ENCODE results near the gene ABO. TPM values are rescaled to one million over a fixed set of nuclear protein-coding genes. Genes with fewer than 3 reads are reported as not detected.
"Not testable (repeated sequence)": the region's sequence is repeated elsewhere in the genome, so short reads cannot be mapped to it uniquely, and the experiment has no call there.

The ABO gene
- total RNA-seq: under 1 TPM; 0.20 to 0.53 TPM

- Mint-ChIP-seq H3K27ac (no peak within 1 kb of the TSS), H3K27me3 (peaks cover 46% of the 10 kb centered on the region), H3K4me1 (peaks cover 5% of the 10 kb centered on the region), H3K9me3 (no peaks in the 10 kb centered on the region), H3K36me3 (ENCODE audit: low read depth) (no peaks in the 10 kb centered on the region), H3K4me3 (no peak within 1 kb of the TSS)
- DNase-seq: no peak
- ChIA-PET CTCF (no interaction called here), POLR2A (no interaction called here)
These were observed at the start of gene ABO for GRCh38 chr9:133275105-133276000. Gene ABO (minus strand): TSS chr9:133275201.

GRCh38 chr9:133323991-133324703, 49.1 kb upstream of the ABO start:
- no peak for DNase-seq
- Mint-ChIP-seq H3K4me3 (no peak overlapping the region), H3K36me3 (ENCODE audit: low read depth) (no peaks in the 10 kb centered on the region), H3K9me3 (no peaks in the 10 kb centered on the region), H3K4me1 (no peaks in the 10 kb centered on the region), H3K27ac (no peak overlapping the region), H3K27me3 (no peaks in the 10 kb centered on the region)
- POLR2A ChIA-PET: no interaction called here
- CTCF ChIA-PET: no interaction called here

GRCh38 chr9:133323211-133323610, 48.2 kb upstream of the ABO start:
- H3K9me3 Mint-ChIP-seq: no peaks in the 10 kb centered on the region
- DNase-seq: no peak
- no peaks in the 10 kb centered on the region for H3K4me1 Mint-ChIP-seq
- no peaks in the 10 kb centered on the region for H3K27me3 Mint-ChIP-seq
- no peak overlapping the region for H3K4me3 Mint-ChIP-seq
- POLR2A ChIA-PET: no interaction called here
- no peaks in the 10 kb centered on the region for H3K36me3 Mint-ChIP-seq (ENCODE audit: low read depth)
- CTCF ChIA-PET: no interaction called here
- H3K27ac Mint-ChIP-seq: no peak overlapping the region

- Mint-ChIP-seq H3K9me3 (no peaks in the 10 kb centered on the region), H3K27me3 (no peaks in the 10 kb centered on the region), H3K27ac (no peak overlapping the region), H3K36me3 (ENCODE audit: low read depth) (no peaks in the 10 kb centered on the region), H3K4me3 (no peak overlapping the region), H3K4me1 (no peaks in the 10 kb centered on the region)
- DNase-seq: no peak
- ChIA-PET CTCF (no interaction called here), POLR2A (no interaction called here)
These were observed 47.7 kb upstream of the ABO start for GRCh38 chr9:133322701-133323100.

DNA sequence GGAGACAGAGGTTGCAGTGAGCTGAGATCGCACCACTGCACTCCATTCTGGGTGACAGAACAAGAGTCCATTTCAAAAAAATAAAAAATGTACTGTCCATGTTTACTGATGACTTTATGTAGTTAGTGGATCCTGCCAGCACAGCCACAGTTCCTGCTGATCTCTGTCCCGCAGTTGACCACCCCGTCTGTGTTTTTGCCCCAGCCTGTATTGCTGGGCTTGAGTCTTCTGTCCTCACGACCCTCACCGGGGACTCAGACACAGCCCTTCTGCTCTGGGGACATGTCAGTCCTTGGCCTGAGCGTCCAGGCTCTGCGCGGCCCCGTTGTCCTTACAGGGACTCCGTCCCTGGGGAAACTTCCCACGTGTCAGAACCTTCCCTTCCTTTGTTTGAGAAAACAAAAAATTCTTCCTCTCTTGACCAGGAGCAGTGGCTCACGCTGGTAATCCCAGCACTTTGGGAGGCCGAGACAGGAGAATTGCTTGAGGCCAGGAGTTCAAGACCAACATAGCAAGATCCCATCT, 46.5 kb upstream of the ABO start:
- Mint-ChIP-seq H3K27me3 (no peaks in the 10 kb centered on the region), H3K9me3 (no peaks in the 10 kb centered on the region), H3K27ac (no peak overlapping the region), H3K36me3 (ENCODE audit: low read depth) (no peaks in the 10 kb centered on the region), H3K4me1 (no peaks in the 10 kb centered on the region), H3K4me3 (no peak overlapping the region)
- ChIA-PET CTCF (no interaction called here), POLR2A (no interaction called here)
- DNase-seq: no peak

- H3K4me3 Mint-ChIP-seq: no peak overlapping the region
- no peaks in the 10 kb centered on the region for H3K4me1 Mint-ChIP-seq
- CTCF ChIA-PET: no interaction called here
- no peaks in the 10 kb centered on the region for H3K9me3 Mint-ChIP-seq
- H3K27ac Mint-ChIP-seq: no peak overlapping the region
- no peak for DNase-seq
- POLR2A ChIA-PET: no interaction called here
- H3K27me3 Mint-ChIP-seq: peaks cover 4% of the 10 kb centered on the region
- H3K36me3 Mint-ChIP-seq (ENCODE audit: low read depth): no peaks in the 10 kb centered on the region
These were observed 45.5 kb upstream of the ABO start for GRCh38 chr9:133320421-133320881.

GRCh38 chr9:133317551-133317950, 42.5 kb upstream of the ABO start:
- DNase-seq; H3K4me3 Mint-ChIP-seq; H3K4me1 Mint-ChIP-seq; H3K36me3 Mint-ChIP-seq (ENCODE audit: low read depth); CTCF ChIA-PET; H3K27me3 Mint-ChIP-seq; POLR2A ChIA-PET; H3K9me3 Mint-ChIP-seq; H3K27ac Mint-ChIP-seq: not testable (repeated sequence)

DNA sequence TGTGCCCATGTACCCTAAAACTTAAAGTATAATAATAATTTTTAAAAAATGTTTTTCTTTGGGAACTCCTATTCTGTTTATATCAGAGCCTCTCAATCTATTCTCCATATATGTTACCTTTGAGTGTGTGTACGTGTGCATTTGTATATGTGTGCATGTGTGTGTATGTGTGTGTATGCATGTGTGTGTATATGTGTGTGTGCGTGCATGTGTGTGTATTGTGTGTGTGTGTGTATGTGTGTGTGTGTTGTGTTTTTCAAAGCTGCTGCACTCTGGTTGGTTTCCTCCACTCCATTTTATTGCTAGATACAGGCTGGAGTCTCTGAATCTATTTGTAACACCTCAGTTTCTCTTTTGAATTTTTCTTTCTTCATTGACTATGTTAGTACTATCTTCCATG, 41.0 kb upstream of the ABO start:
- Mint-ChIP-seq H3K27me3 (peaks cover 4% of the 10 kb centered on the region), H3K9me3 (no peaks in the 10 kb centered on the region), H3K4me1 (no peaks in the 10 kb centered on the region), H3K27ac (no peak overlapping the region), H3K4me3 (no peak overlapping the region), H3K36me3 (ENCODE audit: low read depth) (no peaks in the 10 kb centered on the region)
- ChIA-PET POLR2A (no interaction called here), CTCF (no interaction called here)
- DNase-seq: no peak

DNA sequence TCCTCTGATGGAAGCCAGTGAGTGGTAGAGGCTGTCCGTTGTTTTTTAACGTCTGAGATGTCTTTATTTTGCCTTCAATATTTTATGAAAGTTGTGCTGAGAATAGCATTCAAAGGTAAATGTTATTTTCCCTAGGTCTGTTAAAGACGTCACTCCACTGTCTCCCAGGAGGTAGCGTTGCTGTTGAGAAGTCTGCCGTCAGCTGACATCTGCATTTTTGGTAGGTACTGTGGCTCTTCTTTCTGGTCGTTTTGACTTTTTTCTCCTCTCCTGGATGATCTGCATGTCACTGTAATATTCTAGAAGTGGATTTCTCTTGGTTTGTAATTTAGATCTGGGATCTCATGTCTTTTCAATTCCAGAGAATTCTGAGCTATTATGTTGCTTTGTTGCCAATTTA, 34.6 kb upstream of the ABO start:
- ChIA-PET POLR2A (no interaction called here), CTCF (no interaction called here)
- Mint-ChIP-seq H3K4me1 (no peaks in the 10 kb centered on the region), H3K27ac (no peak overlapping the region), H3K27me3 (peaks cover 9% of the 10 kb centered on the region), H3K4me3 (no peak overlapping the region), H3K36me3 (ENCODE audit: low read depth) (no peaks in the 10 kb centered on the region), H3K9me3 (no peaks in the 10 kb centered on the region)
- DNase-seq: no peak

GRCh38 chr9:133307301-133307700, 32.3 kb upstream of the ABO start:
- no peaks in the 10 kb centered on the region for H3K9me3 Mint-ChIP-seq
- H3K27me3 Mint-ChIP-seq: peaks cover 9% of the 10 kb centered on the region
- ChIA-PET POLR2A (no interaction called here), CTCF (no interaction called here)
- H3K4me1 Mint-ChIP-seq: no peaks in the 10 kb centered on the region
- DNase-seq: no peak
- no peak overlapping the region for H3K27ac Mint-ChIP-seq
- H3K36me3 Mint-ChIP-seq (ENCODE audit: low read depth): no peaks in the 10 kb centered on the region
- H3K4me3 Mint-ChIP-seq: no peak overlapping the region

DNA sequence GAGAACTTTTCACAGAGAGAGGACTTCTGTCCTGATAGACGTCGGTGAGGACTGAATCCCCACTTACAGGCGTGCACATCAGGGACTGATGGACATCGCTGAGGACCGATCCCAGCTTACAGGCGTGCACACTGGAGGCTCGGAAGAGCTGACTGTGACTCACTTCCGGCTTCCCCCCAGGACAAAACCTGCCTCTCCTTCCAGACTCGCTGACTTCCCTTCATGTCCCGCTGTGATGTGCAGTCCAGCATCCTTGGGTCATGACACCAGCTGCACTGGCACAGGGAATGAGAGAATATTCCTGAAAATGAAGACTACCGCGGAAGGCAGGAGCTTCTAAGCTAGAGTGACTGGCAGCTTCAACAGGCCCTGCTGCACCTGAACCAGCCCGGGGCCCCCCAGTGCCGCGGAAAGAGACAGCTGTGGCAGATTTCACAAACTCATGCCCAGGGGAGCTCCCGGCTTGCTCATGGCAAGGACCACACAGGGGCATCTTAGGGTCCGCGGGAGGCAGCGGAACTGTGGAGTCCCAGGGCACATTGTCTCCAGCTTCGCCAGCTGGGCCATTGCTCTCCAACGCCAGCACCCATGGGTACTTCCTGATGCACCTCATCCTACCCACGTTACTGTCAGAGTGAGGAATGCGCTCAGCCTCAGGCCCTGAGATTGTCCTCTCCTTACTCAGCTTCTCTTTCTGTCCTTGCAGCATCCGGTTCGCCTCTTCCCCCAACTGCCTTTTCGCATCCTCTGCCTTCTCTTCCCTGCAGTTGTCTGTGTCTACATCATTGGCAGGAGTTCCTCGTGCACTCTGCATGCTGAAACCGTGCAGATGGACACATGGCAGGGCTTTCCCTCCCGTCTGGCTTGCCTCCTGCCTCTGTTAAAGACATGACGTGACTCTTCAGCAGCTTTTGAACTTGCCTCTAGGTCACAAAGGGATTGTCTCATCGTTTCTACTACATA, 31.5 kb upstream of the ABO start:
- H3K36me3 Mint-ChIP-seq (ENCODE audit: low read depth): no peaks in the 10 kb centered on the region
- no peak overlapping the region for H3K4me3 Mint-ChIP-seq
- H3K4me1 Mint-ChIP-seq: no peaks in the 10 kb centered on the region
- no peaks in the 10 kb centered on the region for H3K9me3 Mint-ChIP-seq
- ChIA-PET CTCF (no interaction called here), POLR2A (no interaction called here)
- H3K27me3 Mint-ChIP-seq: peaks cover 12% of the 10 kb centered on the region
- DNase-seq: no peak
- H3K27ac Mint-ChIP-seq: no peak overlapping the region

DNA sequence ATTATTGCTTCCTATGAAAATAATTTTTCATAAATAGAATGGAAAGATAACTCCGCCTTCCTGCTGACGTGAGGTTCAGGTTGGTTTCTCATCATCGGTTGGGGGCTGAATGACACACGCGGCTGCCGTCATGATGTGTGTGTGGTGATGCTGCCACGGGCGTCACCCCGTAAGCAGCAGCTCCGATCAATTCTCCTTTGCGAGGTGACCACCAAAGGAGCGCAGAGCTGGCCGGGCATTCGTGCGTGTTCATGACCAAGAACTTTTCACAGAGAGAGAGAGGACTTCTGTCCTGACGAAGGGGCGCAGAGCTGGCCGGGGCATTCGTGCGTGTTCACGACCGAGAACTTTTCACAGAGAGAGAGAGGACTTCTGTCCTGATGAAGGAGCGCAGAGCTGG, 30.7 kb upstream of the ABO start:
- Mint-ChIP-seq H3K4me3 (no peak overlapping the region), H3K4me1 (no peaks in the 10 kb centered on the region), H3K9me3 (no peaks in the 10 kb centered on the region), H3K36me3 (ENCODE audit: low read depth) (no peaks in the 10 kb centered on the region), H3K27me3 (peaks cover 12% of the 10 kb centered on the region), H3K27ac (no peak overlapping the region)
- no peak for DNase-seq
- ChIA-PET CTCF (no interaction called here), POLR2A (no interaction called here)
